Placental pericyte (primary cell): ENCODE results near the gene TBC1D19. TPM values are rescaled to one million over a fixed set of nuclear protein-coding genes. Genes with fewer than 3 reads are reported as not detected.

Experiments
- small RNA-seq: library from RNA; depleted of rRNA; stranded (forward); fragments of <200 nt; gene quantifications from one replicate; pipeline ENCODE3, GENCODE V24; 2012; ENCODE audit warnings: low replicate concordance
- total RNA-seq: library from RNA; depleted of rRNA; stranded (reverse); fragments of >200 nt; gene quantifications from 2 replicates; pipeline ENCODE4 v1.2.3, GENCODE V29; 2012

Gene TBC1D19, protein sequence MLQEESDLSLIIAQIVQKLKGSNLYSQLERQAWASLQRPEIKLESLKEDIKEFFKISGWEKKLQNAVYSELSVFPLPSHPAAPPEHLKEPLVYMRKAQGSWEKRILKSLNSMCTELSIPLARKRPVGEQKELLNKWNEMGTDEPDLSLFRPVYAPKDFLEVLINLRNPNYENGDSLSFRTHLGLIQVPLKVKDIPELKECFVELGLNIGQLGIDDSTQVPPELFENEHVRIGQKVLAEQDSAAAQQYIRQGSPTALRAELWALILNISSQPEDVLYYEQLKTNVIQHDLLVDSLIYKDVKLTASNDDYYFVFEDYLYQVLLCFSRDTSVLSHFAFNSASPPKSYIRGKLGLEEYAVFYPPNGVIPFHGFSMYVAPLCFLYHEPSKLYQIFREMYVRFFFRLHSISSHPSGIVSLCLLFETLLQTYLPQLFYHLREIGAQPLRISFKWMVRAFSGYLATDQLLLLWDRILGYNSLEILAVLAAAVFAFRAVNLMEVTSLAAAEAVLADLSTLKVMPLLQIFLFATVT
- 10.9 and 48.1 TPM in 2 replicates for total RNA-seq

GRCh38 chr4:26583865-26584652 is at the start of gene TBC1D19:
Gene TBC1D19 (plus strand): TSS chr4:26584084. CDS start chr4:26584194, 110 bp downstream.

Small RNA genes lying within 50 kb of the gene (small RNA-seq; reads per million reads assigned to genes)
- gene RF00284: 0.16 reads per million

Other genes with a start within 250 kb of the TBC1D19 start
- not detected in 2 replicates for gene CCKAR, start 93.6 kb upstream of the TBC1D19 start, total RNA-seq